ENCODE results near the gene SNX21. TPM values are rescaled to one million over a fixed set of nuclear protein-coding genes. Genes with fewer than 3 reads are reported as not detected.

Gene SNX21
- polyA plus RNA-seq (2011; rRNA removed) (4.0 and 4.1 TPM in 2 replicates), polyA plus RNA-seq (2017; fragmentation: RNase III; extraction: RNeasy Plus Mini Kit Qiagen cat#74134 plus additional on column Dnase treatment) (4.9 to 7.7 TPM (median 7.0 TPM) in 3 replicates), polyA minus RNA-seq (2011; rRNA and poly(A)+ RNA removed) (4.0 and 4.3 TPM in 2 replicates)
- polyA plus RNA-seq (2012; cell fraction: cytosol; rRNA removed): 8.4 and 11.2 TPM in 2 replicates
- polyA plus RNA-seq (2012; cell fraction: nucleus; rRNA removed): 14.7 and 17.1 TPM in 2 replicates

- WGBS (ENCODE audit: missing lambda C conversion rate): 16% methylated on average over 28 of the region's 35 CpGs
- Histone ChIP-seq H3K4me1 (peaks cover 17% of the 10 kb centered on the region; the same call in 2 of the 3 replicates), H3K9me3 (no peaks in the 10 kb centered on the region), H3K4me2 (peak within 1 kb of the TSS; percentile 81), H3K27ac (peak within 1 kb of the TSS; percentile 87 to 93), H3K4me3 (peak within 1 kb of the TSS; percentile 73)
- ATAC-seq (peak; percentile 91 to 96), FAIRE-seq (no peak), DNase-seq (ENCODE audit: low read depth in 1 of 2, low spot score in 1 of 2) (peak; percentile 71 to 81)
- CTCF ChIA-PET: interaction anchor here (1.0 to 2.1 kb wide), 6 partner anchors 9 to 139 kb away, joined by 3 to 5 read pairs (median 3); partner anchors contain the start of gene ZNF335
- POLR2A ChIA-PET: interaction anchor here (0.5 to 2.2 kb wide), 9 partner anchors 11 to 142 kb away, joined by 3 to 12 read pairs (median 3); partner anchors contain the start of genes CTSA, DNTTIP1, NEURL2 and PCIF1
- peak; percentile 71 for TF ChIP-seq REST (IDR thresholded peaks at IDR 0.05)
- TF ChIP-seq CEBPB (IDR thresholded peaks at IDR 0.05): peak; percentile 80 to 93
- TF ChIP-seq BCL3 (IDR thresholded peaks at IDR 0.05): no peak
- peak; percentile 23 for TF ChIP-seq CHD2 (IDR thresholded peaks at IDR 0.05; ENCODE audit: low read length, partially characterized antibody)
Measured at GRCh38 chr20:45833030-45833882, at the start of gene SNX21. Gene SNX21 (plus strand): TSS chr20:45833799. CDS start chr20:45833920, 121 bp downstream.

- H3K4me2 ChIP-seq: no peak overlapping the region
- WGBS (ENCODE audit: missing lambda C conversion rate): 31% methylated on average over 3 of the region's 3 CpGs
- POLR2A ChIA-PET: no interaction called here
- 0 out of 3 replicates have a peak, but pooled peaks cover 5% of the 10 kb centered on the region for H3K4me1 ChIP-seq
- ATAC-seq (no peak), DNase-seq (ENCODE audit: low read depth in 1 of 2, low spot score in 1 of 2) (no peak), FAIRE-seq (no peak)
- no peak overlapping the region for H3K4me3 ChIP-seq
- H3K27ac ChIP-seq: no peak overlapping the region
- TF ChIP-seq TFCP2L1 (CRISPR knock-in tag; IDR thresholded peaks at IDR 0.05) (no peak), PBX3 (IDR thresholded peaks at IDR 0.05) (no peak), E2F6 (IDR thresholded peaks at IDR 0.05; ENCODE audit: borderline replicate concordance, low read depth) (no peak), KDM5A (IDR thresholded peaks at IDR 0.05) (no peak)
- H3K9me3 ChIP-seq: no peaks in the 10 kb centered on the region
- CTCF ChIA-PET: interaction anchor here (0.6 to 4.4 kb wide), 4 partner anchors 9 to 286 kb away, joined by 3 to 23 read pairs (median 8); no protein-coding TSS in a partner anchor
Measured at GRCh38 chr20:45788351-45788750, 45.2 kb upstream of the SNX21 start.

GRCh38 chr20:45792317-45793118, 41.1 kb upstream of the SNX21 start:
- ATAC-seq: no peak; a peak in 1 of 6 replicates
- POLR2A ChIA-PET: interaction anchor here (1.0 to 1.2 kb wide), 3 partner anchors 13 to 138 kb away, joined by 4 to 13 read pairs (median 5); no protein-coding TSS in a partner anchor
- no peaks in the 10 kb centered on the region for H3K9me3 ChIP-seq
- TF ChIP-seq TP53 (CRISPR knock-in tag; IDR thresholded peaks at IDR 0.05) (no peak), FOSB (CRISPR knock-in tag; IDR thresholded peaks at IDR 0.05) (no peak), FOSL2 (IDR thresholded peaks at IDR 0.05) (no peak), FOSL2 (CRISPR knock-in tag; IDR thresholded peaks at IDR 0.05) (no peak), MAZ (IDR thresholded peaks at IDR 0.05; ENCODE audit: borderline replicate concordance, low read depth, low read length) (no peak), REST (IDR thresholded peaks at IDR 0.05) (no peak), USF2 (IDR thresholded peaks at IDR 0.05) (no peak)

More at GRCh38 chr20:45792317-45793118, 41.1 kb upstream of the SNX21 start:
- peak overlapping the region; percentile 87 for H3K4me2 ChIP-seq
- CTCF ChIA-PET: interaction anchor here (1.0 to 1.5 kb wide), 4 partner anchors 12 to 429 kb away, joined by 4 to 5 read pairs (median 4); partner anchors contain the start of gene SYS1
- 0 out of 3 replicates have a peak, but pooled peaks cover 5% of the 10 kb centered on the region for H3K4me1 ChIP-seq
- 33% methylated on average over 19 of the region's 19 CpGs for WGBS (ENCODE audit: missing lambda C conversion rate)
- peak overlapping the region; percentile 92 for H3K4me3 ChIP-seq
- no peak for DNase-seq (ENCODE audit: low read depth in 1 of 2, low spot score in 1 of 2)
- FAIRE-seq: no peak
- H3K27ac ChIP-seq: peak overlapping the region; percentile 89 to 96

All from A549 (cell line).